NCI-H345 treated with DMSO at 0.1 percent for 48 hours (cell line): ENCODE measurements around the gene KLHL24.
"Not testable (repeated sequence)": the region's sequence is repeated elsewhere in the genome, so short reads cannot be mapped to it uniquely, and the experiment has no call there.

ENCODE experiments used
- DNase-seq: peaks from one replicate; lab custom pipeline; 2025; ENCODE audit not compliant: unreplicated experiment; lab: John Stamatoyannopoulos, UW

KLHL24 gene

GRCh38 chr3:183695569-183696364 lies 60.3 kb downstream of the KLHL24 start:
- DNase-seq: no peak

- no peak for DNase-seq
Measured at GRCh38 chr3:183697123-183697609, 61.7 kb downstream of the KLHL24 start.

GRCh38 chr3:183697610-183698317 lies 62.3 kb downstream of the KLHL24 start, which contains the start of gene YEATS2:
YEATS2 (plus strand) TSS chr3:183697797; CDS start chr3:183715163, 17,366 bp downstream.
- DNase-seq: peak; percentile 77

GRCh38 chr3:183698318-183698751 lies 62.9 kb downstream of the KLHL24 start:
- no peak for DNase-seq

- DNase-seq: no peak
Measured at GRCh38 chr3:183698756-183699155, 63.3 kb downstream of the KLHL24 start.

GRCh38 chr3:183699238-183699947 lies 64.0 kb downstream of the KLHL24 start:
- no peak for DNase-seq

GRCh38 chr3:183701744-183702143 lies 66.3 kb downstream of the KLHL24 start:
- DNase-seq: no peak

GRCh38 chr3:183703892-183704291 lies 68.5 kb downstream of the KLHL24 start:
- not testable (repeated sequence) for DNase-seq

- no peak for DNase-seq
Measured at GRCh38 chr3:183710231-183710630, 74.8 kb downstream of the KLHL24 start.

- no peak for DNase-seq
Measured at GRCh38 chr3:183711516-183711915, 76.1 kb downstream of the KLHL24 start.

GRCh38 chr3:183714622-183715021 lies 79.2 kb downstream of the KLHL24 start:
- no peak for DNase-seq

GRCh38 chr3:183718012-183718411 lies 82.6 kb downstream of the KLHL24 start:
- DNase-seq: no peak

GRCh38 chr3:183725387-183725786 lies 90.0 kb downstream of the KLHL24 start:
- no peak for DNase-seq

GRCh38 chr3:183728204-183728603 lies 92.8 kb downstream of the KLHL24 start:
- DNase-seq: no peak

- no peak for DNase-seq
Measured at GRCh38 chr3:183730361-183730760, 94.9 kb downstream of the KLHL24 start.

GRCh38 chr3:183731611-183732010 lies 96.2 kb downstream of the KLHL24 start:
- DNase-seq: no peak

GRCh38 chr3:183733553-183733952 lies 98.1 kb downstream of the KLHL24 start:
- DNase-seq: no peak
